GM19395 (cell line): ENCODE data around the gene KCNH5.

Source experiments
- ATAC-seq: cut with Tn5 transposase; IDR thresholded peaks from one replicate; pipeline ENCODE4 v1.9.1; 2021; ENCODE audit warnings: mild to moderate bottlenecking, moderate library complexity; ENCODE audit not compliant: unreplicated experiment

KCNH5 gene, protein sequence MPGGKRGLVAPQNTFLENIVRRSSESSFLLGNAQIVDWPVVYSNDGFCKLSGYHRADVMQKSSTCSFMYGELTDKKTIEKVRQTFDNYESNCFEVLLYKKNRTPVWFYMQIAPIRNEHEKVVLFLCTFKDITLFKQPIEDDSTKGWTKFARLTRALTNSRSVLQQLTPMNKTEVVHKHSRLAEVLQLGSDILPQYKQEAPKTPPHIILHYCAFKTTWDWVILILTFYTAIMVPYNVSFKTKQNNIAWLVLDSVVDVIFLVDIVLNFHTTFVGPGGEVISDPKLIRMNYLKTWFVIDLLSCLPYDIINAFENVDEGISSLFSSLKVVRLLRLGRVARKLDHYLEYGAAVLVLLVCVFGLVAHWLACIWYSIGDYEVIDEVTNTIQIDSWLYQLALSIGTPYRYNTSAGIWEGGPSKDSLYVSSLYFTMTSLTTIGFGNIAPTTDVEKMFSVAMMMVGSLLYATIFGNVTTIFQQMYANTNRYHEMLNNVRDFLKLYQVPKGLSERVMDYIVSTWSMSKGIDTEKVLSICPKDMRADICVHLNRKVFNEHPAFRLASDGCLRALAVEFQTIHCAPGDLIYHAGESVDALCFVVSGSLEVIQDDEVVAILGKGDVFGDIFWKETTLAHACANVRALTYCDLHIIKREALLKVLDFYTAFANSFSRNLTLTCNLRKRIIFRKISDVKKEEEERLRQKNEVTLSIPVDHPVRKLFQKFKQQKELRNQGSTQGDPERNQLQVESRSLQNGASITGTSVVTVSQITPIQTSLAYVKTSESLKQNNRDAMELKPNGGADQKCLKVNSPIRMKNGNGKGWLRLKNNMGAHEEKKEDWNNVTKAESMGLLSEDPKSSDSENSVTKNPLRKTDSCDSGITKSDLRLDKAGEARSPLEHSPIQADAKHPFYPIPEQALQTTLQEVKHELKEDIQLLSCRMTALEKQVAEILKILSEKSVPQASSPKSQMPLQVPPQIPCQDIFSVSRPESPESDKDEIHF

DNA sequence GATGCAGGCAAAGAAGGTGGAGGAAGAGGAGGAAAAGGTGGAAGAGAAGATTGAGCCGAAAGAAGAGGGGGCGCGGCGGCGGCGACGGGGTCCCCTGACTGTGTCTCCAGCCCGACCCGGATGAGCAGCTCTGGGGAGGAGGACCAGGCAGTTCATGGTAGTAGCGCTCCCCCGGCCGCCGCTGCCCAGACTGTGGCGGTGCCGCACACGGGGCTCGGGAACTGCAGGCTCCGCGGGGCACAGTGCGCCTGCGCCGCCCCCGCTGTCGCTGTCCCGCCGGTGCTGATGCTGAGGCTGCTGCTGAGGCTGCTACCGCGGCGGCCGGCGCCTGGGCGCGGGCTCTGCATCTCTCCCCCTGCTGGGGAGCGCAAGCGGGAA lies at the start of gene KCNH5:
Gene KCNH5 (minus strand): TSS at position 225 of the 378 bp plus-strand sequence. CDS start 272 bp downstream, outside the sequence.
- no peak for ATAC-seq

DNA sequence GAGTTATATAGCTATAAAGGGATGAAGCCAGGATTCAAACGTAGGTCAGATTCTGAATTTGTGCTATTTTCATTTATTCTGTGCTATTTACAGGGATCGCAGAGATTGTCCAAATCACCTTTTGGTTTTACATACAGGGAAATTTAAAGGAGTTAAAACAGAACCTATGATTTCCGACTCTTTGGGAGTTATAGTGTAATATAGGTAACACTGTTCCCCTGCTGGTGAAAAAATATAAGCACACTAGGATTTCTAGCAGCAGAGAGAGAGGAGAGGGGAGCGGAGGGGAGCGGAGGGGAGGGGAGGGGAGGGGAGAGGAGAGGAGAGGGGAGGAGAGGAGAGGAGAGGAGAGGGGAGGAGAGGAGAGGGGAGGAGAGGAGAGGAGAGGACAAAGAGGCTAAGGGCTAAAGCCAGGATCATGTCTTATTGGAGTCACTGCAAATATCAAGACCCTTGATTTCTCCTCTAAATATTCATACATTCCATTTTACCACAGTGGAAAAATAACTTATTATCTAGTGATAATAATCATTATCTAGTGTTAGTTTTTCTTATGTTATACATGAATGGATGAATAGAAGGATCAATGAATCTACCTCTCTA lies 46.2 kb upstream of the KCNH5 start:
- no peak for ATAC-seq

DNA sequence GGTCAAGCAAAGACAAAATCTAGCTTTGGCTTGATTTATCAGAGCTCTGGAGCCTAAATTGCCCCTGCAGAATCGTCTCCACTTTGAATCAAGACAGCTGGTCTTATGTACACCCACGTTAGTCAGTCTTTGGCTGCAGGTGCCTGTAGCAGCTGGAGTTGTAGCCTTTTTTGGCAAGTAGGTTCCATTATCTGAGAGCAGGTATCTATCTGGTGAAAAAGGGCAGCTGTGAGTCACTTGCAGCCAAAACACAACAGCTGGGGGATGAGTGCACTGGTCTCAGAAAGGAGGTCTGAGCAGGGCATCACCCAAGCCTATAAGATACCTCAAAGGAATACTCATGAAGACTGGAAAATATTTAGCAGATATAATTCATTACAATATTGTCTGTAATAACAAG lies 43.6 kb upstream of the KCNH5 start:
- no peak for ATAC-seq

DNA sequence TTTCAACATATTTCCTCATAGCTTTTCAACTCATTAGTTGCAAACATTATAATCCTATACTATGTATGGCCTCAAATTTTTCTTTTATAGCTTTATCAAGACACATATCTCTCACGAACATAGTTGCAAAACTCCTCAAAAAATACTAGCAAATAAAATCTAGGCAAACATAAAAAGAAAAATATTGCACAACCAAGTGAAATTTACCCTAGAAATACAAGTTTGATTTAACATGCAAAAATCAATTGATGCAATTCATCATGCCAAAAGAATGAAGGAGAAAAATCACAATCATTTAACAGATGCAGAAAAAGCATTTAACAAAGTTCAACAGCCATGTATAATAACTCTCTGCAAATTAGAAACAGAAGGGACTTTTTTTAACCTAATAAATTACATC lies 33.3 kb upstream of the KCNH5 start:
- ATAC-seq, result no peak

DNA sequence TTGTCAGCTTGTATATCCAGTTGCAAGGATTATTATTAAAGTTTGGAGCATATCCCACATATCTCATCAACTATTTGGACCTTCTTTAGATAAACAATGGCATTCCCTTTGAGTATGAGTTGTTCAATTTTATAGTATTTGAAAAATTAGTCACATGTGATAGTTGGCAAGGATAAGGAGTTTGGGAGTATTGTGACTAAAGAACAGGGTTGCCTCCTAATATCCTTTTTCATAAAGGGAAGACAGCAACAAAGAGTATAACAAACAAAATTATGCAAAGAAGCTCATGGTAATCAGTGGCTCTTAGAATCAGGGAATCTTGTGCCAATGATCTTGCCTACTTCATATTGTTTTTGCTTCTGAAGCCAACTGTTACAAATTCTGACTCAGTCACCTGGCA lies 31.2 kb upstream of the KCNH5 start:
- ATAC-seq, result no peak

DNA sequence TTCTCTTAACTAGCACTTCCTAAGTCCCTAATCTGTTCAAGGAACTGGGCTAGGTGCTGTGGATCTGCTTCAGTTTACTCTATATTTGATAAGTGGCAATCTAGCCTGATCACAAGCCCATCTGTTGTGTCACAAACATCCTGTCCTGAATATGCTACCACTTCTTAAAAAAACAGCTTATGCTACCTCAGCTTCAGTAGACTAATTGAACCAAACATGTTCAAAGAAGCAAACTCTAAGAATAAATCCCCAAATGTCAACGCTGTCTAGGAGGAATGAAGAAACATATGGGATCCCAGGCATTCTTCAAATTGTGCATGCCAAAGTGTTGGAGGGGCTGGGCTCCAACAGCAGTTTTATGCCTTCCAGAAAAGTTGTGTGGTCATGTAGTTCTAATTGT lies 10.4 kb upstream of the KCNH5 start:
- no peak for ATAC-seq

DNA sequence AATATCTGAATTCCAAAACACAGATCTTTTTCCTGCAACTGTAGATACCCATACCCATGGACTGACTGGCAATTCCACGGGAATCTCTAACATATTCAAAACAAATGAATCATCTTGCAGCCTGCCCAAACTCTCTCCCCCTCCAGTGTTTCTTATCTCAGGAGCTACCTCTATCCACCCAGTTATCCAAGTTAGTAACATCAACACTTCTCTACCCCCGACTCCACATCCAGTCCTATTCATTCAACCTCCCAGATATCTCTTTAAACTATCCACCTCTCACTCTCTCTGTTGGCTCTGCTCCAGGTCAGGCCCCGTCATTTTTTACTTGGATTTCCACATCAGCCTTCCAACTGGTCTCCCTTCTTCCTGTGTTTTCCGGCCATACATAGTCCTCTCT lies 6.7 kb upstream of the KCNH5 start:
- ATAC-seq, result no peak

DNA sequence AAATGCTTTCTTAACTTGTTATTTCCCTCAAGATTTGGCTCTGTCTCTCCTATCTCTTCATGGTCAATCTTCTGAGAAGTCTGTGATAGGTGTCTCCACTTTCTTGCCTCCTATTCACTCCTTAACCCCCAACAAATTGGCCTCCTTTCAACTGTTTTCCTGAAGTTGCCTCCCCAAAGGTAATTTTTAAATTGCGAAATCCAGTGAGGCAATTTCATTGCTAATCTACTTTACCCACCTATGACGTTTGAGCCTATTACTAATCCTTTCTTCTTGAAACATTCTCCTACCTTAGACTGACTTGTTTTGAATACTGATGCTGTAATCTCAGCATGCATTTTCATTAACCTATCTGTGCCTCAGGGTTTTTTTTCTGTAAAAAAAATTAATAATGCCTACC lies 6.0 kb upstream of the KCNH5 start:
- no peak for ATAC-seq

DNA sequence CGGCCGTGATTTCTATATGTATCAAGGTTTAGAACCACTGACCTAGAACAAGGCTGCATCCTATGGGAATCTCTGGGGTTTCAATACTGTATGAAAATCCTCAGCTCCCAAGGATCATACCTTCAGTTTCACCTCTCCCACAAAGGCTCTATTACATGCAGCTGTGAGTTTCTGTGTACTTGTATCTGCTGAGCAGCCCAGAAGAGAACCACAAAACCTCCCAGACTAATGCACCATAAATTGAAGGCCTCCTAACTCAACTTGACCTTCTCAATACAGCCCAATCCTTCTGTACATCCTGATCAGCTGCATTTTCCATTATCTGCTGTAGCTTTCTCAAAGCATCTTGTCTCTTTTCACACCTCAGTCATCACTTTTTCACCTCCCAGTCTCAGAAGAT lies 5.4 kb upstream of the KCNH5 start:
- ATAC-seq, result no peak

DNA sequence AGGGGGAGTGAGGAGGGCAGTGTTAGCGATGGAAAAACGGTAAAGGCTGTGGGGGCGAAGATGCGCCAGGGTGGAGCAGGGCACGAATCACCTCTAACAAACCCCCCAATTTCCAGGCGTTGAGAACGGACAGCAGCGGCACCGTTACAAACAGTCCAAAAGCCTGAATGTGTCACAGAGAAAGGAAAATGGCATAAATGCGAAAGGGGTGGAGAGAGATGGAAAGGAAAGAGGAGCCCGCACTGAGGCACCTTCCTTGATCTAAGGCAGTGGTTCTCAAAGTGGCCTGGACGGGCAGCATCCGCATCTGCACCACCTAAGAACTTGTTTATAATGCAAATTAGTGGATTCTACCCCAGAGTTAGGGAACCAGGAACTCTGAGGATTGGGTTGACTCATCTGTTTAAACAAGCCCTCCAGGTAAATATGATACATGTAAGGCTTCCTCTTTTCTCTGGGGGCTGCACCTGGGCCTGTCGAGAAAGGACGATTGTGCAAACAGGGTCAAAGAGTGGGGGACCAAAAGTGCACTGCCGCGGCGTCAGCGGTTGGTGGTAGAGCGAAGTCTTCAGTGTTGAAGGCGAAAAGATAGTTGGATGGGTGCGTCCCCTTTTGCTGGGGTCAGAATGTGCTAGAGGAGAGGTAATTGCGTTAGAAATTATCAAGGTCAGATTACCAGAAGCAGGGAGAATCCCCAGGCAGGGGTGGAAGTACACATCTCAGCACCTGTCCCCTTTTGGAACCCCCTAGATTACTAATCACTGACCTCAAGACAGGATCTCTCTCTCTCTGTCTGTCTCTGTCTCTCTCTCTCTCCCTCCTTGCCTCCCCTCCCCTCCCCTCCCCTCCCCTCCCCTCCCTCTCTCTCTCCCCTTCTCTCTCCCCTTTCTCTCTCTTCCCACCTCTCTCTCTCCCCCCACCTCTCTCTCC lies 1.3 kb upstream of the KCNH5 start:
- ATAC-seq, result no peak

DNA sequence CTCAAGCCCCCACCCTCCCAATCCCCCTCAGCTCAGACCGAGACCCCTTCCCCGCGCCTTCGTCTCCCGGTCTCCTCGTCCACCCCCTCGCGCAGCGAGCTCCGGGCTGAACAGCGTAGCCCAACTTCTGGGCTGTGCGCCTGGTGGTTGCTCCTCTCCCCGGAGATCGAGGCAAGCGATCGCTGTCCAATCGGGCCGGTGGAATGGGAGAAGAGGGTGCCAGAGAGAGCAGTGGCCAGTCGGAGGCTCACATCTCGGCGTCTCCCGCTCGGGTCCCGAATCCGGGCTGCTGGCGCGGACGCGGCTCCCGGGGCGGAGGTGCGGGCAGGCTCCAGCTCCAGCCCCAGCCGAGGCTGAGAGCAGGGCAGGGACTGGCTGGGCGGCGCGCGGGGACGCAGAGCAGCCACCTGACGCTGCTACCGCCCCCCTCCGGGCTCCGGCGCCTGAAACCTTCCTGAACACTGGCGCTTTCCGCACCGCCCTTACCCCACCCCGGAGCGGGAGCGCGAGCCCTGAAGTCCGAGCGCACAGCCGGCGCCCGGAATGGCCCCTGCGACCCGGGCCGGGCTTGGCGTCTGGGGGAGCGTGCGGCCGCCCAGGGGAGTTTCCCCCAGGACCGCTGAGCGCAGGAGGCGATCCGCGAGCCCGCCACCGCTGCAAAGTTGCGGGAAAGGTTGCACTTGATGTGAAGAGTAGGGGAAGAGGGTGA lies 508 bp upstream of the KCNH5 start:
- no peak for ATAC-seq

DNA sequence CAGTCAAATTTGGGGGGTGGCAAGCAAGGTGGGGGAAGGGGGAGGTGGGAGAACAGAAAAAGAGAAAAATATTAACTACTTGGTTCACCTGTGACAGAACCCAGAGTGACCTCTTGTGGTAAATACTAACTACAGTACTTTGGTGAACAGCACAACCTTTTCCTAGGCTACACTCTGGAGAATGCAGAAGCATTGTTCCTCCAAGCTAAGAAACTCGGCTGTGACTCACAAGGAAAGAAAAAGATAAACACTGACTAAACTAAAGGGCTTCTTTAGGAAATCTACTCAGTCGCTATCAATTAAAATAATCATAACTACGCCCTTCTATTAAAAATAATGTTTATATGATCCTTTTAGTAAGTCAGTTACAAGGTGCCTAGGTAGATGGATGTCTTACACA lies 5.4 kb downstream of the KCNH5 start:
- ATAC-seq, result no peak

DNA sequence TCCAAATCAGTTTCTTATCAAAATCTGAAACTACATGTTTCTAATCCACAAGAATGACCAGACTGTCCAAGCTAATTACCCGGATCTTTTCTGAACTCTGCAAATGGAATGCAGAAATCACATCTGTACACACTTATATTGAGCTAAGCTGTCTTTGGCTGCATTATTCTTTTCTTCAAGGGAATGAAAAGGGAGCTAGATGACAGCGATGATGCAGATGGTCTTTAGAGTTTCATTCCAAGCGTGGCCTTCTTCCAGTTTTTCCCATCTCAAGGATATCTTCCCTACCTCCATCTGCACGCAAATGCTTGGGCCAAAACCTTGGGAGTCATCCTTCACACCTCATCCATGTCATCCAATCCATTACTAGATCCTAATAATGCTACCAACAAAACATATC lies 12.6 kb downstream of the KCNH5 start:
- ATAC-seq, result no peak

DNA sequence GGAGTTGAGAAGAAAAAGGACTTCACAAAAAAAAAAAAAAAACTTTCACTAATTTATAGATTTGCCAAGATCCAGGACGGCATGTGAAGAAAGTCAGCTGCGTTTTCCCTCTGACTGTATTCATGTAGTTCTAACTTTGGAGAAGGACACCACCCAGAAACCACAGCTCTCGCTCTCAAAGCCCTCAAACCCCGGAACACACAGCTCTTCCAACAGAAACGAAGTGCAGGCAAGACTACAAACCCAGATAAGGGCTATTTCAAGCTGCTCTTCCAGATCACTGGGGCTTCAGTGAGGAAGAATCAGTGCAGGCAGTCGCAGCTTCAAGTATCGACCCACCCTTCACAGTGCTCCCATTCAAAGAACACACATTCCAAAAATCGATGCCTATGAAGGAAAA lies 13.2 kb downstream of the KCNH5 start:
- no peak for ATAC-seq

DNA sequence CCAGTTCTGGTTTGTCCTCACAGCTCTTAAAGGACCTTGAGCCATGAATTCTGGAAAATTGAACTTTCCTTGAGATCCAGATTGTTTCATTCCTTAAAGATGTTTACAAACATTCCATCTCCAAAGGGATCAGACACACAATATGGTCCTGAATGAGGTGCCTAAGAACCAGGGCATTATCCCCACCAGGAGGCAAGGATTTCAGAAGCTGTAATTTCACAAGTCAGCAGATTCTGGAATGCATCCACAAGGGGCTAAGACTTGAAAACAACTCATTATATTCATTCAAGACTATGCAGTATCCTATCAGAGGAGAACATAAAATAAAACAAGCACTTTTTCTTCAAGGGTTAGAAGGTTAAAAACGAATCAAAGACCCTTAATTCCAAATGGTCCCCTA lies 15.1 kb downstream of the KCNH5 start:
- ATAC-seq, result no peak

DNA sequence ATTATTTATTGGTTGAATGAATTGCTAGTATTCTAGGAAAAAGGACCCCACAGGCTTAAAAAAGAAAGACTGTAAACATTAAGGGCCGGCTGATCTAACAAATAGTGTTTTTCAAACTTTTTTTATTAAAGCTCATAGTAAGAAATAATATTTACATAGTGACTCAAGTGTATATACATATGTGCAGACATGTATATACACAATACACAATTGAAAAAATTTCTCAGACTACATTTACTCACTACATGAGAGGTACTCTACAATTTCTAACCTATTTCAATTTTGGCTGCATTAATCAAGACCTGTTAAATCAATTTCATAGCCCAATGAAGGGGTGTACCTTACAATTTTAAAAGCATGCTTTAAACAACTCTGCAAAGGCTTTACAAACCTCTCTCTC lies 17.5 kb downstream of the KCNH5 start:
- no peak for ATAC-seq

DNA sequence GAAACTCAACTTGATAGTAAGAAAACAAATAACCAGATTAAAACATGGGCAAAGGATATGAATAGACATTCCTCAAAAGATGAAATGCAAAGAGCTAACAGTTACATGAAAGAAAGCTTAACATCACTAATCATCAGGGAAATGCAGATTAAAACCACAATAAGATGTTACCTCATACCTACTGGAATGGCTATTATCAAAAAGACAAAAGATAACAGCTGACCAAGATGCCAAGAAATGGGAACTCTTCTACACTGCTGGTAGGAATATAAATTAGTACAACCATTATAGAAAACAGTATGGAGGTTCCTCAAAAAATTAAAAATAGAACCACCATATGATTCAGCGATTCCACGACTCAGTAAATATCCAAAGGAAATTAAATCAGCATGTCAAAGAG lies 18.8 kb downstream of the KCNH5 start:
- ATAC-seq, result no peak

DNA sequence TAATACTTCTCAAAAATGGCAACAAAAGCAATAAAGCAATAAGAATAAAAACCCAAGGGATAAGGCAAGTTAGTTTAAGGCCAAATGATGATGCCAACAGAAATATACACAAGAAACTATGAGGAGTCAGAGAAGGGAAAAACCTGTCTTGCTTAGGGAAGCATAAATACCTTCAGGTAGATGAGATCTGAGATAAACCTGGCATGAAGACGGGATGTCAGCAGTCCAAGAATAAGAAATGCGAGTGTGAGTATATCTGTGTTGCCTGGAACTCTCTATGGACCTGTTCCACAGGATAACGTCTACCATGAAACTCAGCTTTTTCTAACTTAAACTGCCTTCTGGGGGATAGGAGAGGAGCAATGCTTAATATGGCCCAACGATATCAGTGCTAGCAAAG lies 30.6 kb downstream of the KCNH5 start:
- no peak for ATAC-seq

DNA sequence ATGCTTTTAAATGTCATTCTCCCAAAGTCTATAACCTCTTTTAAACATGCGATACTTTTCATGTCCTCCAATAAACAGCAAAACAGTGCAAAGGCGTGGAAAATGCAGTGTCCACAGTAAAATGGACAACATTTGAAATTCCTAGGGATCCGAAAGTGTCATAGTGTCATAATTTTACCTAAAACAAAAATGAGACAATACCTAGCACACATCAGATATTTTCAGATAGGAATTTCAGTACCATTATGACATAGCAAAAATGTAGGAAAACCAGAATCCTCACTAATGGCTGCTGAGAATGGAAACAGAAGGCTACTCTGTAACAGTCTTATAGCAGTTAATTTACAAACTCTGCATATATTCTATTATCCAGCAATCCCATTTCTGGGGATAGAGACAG lies 33.1 kb downstream of the KCNH5 start:
- no peak for ATAC-seq

DNA sequence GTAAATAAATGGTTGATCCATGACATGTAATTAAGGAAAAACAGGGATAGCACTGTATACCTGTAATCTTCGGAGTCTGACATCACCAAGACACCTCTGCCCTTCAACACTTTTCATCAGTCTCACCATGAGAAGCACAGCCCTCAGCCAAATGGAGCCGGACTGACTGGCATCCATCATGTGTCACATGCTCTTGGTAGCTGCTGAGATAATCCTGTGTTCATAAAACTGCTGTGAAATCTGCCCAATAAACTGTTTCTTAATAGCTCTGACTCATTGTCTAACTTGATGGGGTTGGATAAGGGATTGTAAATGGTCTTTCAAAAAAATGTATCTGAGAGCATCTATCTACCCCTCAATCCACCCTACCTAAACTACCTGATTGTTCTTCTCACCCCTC lies 33.6 kb downstream of the KCNH5 start:
- no peak for ATAC-seq
